ENCODE data around the gene APOM. TPM values are rescaled to one million over a fixed set of nuclear protein-coding genes. Genes with fewer than 3 reads are reported as not detected.

APOM gene
- total and polyA plus RNA-seq, 2 of the 4 experiments (the other 2 are of a cell fraction): 1.4 to 3.8 TPM

- Histone ChIP-seq H3K4me1 (ENCODE audit: control insufficient read depth, insufficient read depth, low read length) (no peaks in the 10 kb centered on the region), H3K27me3 (ENCODE audit: control insufficient read depth, insufficient read depth, low read length) (no peaks in the 10 kb centered on the region), H2AK9ac (replicated peaks; ENCODE audit: low read depth, low read length, poor library complexity) (peak overlapping the region; percentile 90), H2BK15ac (ENCODE audit: low read depth, low read length) (peak overlapping the region; percentile 71; the same call in 1 of the 3 replicates), H4K5ac (ENCODE audit: low read depth, low read length) (peak overlapping the region; percentile 50), H3K14ac (replicated peaks; ENCODE audit: low read depth, low read length) (peak overlapping the region; percentile 71), H3K56ac (ENCODE audit: extremely low read depth, insufficient read depth, low read length) (peak overlapping the region; percentile 75), H4K91ac (ENCODE audit: insufficient read depth, low read depth, low read length) (peak overlapping the region; percentile 78), H3K4me2 (ENCODE audit: low read depth, low read length) (peak overlapping the region; percentile 71), H3K4ac (ENCODE audit: low read depth, low read length) (peak overlapping the region; percentile 82), H2AFZ (replicated peaks; ENCODE audit: low read length, poor library complexity) (peak overlapping the region; percentile 99), H3K9me3 (ENCODE audit: control insufficient read depth, insufficient read depth, low read length) (no peaks in the 10 kb centered on the region), H3K36me3 (ENCODE audit: control insufficient read depth, insufficient read depth, low read length) (peaks cover 21% of the 10 kb centered on the region), H3K9ac (ENCODE audit: low read depth, low read length) (peak overlapping the region; percentile 70), H2AK5ac (ENCODE audit: low read depth, low read length) (no peak overlapping the region), H3K27ac (ENCODE audit: insufficient read depth, low read length) (peak overlapping the region; percentile 92), H3K4me3 (ENCODE audit: insufficient read depth, low read depth, low read length) (peak overlapping the region; percentile 64), H2BK120ac (ENCODE audit: low read depth, low read length) (peak overlapping the region; percentile 82; the same call in 1 of the 2 replicates), H3K23ac (ENCODE audit: low read depth, low read length) (peak overlapping the region; percentile 23; the same call in 1 of the 2 replicates), H3K79me1 (ENCODE audit: low read depth in 1 of 2, low read length in 2 of 2) (peaks cover 0 to 30% of the 10 kb centered on the region in 2 experiments; a peak in 3 of 4 replicates), H2BK5ac (ENCODE audit: low read depth, low read length, poor library complexity, severe bottlenecking) (peak overlapping the region; percentile 92), H4K20me1 (ENCODE audit: insufficient read depth, low read length) (peaks cover 36% of the 10 kb centered on the region), H4K8ac (ENCODE audit: low read depth in 2 of 2, low read length in 2 of 2) (peak overlapping the region; percentile 44 to 88), H3K18ac (ENCODE audit: low read depth, low read length) (peak overlapping the region; percentile 47), H3K9me1 (ENCODE audit: insufficient read depth, low read length) (peaks cover 6% of the 10 kb centered on the region), H2BK20ac (ENCODE audit: low read depth, low read length) (no peak overlapping the region)
- ATAC-seq (ENCODE audit: low read depth): peak; percentile 87
- peak; percentile 98 for DNase-seq
- ChIA-PET POLR2A (ENCODE audit: unreplicated experiment) (no interaction called here), CTCF (no interaction called here)
- in situ Hi-C loops (cut with MboI; ENCODE audit: low sequenced_read_pairs) (no loop called here), intact Hi-C loops (cut with micrococcal nuclease) (loop anchor here (1.0 kb wide), 1 partner anchor 32 kb away; the partner anchor contains the start of gene BAG6), dilution Hi-C loops (cut with HindIII; ENCODE audit: low sequenced_read_pairs, unreplicated experiment) (no loop called here)
- no TSS peak for BruUV-seq (replicated peaks)
- WGBS, 2 experiments (ENCODE audit: extremely low coverage in 2 of 2, insufficient read length in 1 of 2): 0% methylated on average over 32 of the region's 50 CpGs; no CpG with 5 or more reads in 1 of the 2 experiments
- TF ChIP-seq MAZ (IDR thresholded peaks at IDR 0.05; ENCODE audit: borderline replicate concordance, low read depth, low read length): no peak
- peak; percentile 31; the same call in 1 of the 2 replicates for TF ChIP-seq BHLHE40 (IDR thresholded peaks at IDR 0.05; ENCODE audit: low read depth, low read length)
- no peak for TF ChIP-seq CTCF (conservative IDR thresholded peaks at IDR 0.05; ENCODE audit: low read depth, low read length)
- 0 out of 2 replicates have a peak, but pooled peaks have one; percentile 15 for TF ChIP-seq RFX5 (IDR thresholded peaks at IDR 0.05; ENCODE audit: low read depth, low read length)
- peak; percentile 76 for TF ChIP-seq CEBPB (IDR thresholded peaks at IDR 0.05; ENCODE audit: low read depth, low read length)
- TF ChIP-seq RCOR1 (IDR thresholded peaks at IDR 0.05; ENCODE audit: insufficient replicate concordance, low read length): no peak
- TF ChIP-seq CHD1 (IDR thresholded peaks at IDR 0.05; ENCODE audit: low read depth, low read length): 0 out of 2 replicates have a peak, but pooled peaks have one; percentile 1
- TF ChIP-seq RAD21 (IDR thresholded peaks at IDR 0.05; ENCODE audit: low read length): no peak
- no peak for TF ChIP-seq SMC3 (IDR thresholded peaks at IDR 0.05; ENCODE audit: low read depth, low read length)
- TF ChIP-seq MXI1 (IDR thresholded peaks at IDR 0.05; ENCODE audit: borderline replicate concordance, low read depth, low read length): peak; percentile 69; the same call in 1 of the 2 replicates
- TF ChIP-seq FOS (IDR thresholded peaks at IDR 0.05; ENCODE audit: low read depth, low read length): no peak
- TF ChIP-seq MAFK (IDR thresholded peaks at IDR 0.05; ENCODE audit: low read depth, low read length): peak; percentile 61
- TF ChIP-seq USF2 (IDR thresholded peaks at IDR 0.05; ENCODE audit: low read depth, low read length): no peak
- TF ChIP-seq NFE2L2 (IDR thresholded peaks at IDR 0.05; ENCODE audit: low read depth, low read length): no peak
- TF ChIP-seq POLR2A (IDR thresholded peaks at IDR 0.05; ENCODE audit: low read depth, low read length): peak; percentile 84; the same call in 1 of the 2 replicates
Measured at GRCh38 chr6:31619805-31620585, 35.7 kb upstream of the APOM start.

Measured in IMR-90 (cell line).